Endometrial microvascular endothelial cells (primary cell): ENCODE data around the gene SEPTIN2. TPM values are rescaled to one million over a fixed set of nuclear protein-coding genes. Genes with fewer than 3 reads are reported as not detected.

ENCODE experiments used
- in situ Hi-C: cut with HindIII; loops from 2 replicates; pipeline ENCODE4 v1.10.0; 2017; ENCODE audit warnings: low sequenced_read_pairs, low pct_unique_long_range_greater_than_20kb; ENCODE audit errors: inconsistent ontology term
- total RNA-seq: library from RNA; depleted of rRNA; stranded (reverse); fragments of >200 nt; gene quantifications from one replicate; pipeline ENCODE4 v1.2.3, GENCODE V29; 2015; ENCODE audit errors: inconsistent ontology term

SEPTIN2 gene
- total RNA-seq, 1 donor from 2014 or later, result 384 TPM

DNA sequence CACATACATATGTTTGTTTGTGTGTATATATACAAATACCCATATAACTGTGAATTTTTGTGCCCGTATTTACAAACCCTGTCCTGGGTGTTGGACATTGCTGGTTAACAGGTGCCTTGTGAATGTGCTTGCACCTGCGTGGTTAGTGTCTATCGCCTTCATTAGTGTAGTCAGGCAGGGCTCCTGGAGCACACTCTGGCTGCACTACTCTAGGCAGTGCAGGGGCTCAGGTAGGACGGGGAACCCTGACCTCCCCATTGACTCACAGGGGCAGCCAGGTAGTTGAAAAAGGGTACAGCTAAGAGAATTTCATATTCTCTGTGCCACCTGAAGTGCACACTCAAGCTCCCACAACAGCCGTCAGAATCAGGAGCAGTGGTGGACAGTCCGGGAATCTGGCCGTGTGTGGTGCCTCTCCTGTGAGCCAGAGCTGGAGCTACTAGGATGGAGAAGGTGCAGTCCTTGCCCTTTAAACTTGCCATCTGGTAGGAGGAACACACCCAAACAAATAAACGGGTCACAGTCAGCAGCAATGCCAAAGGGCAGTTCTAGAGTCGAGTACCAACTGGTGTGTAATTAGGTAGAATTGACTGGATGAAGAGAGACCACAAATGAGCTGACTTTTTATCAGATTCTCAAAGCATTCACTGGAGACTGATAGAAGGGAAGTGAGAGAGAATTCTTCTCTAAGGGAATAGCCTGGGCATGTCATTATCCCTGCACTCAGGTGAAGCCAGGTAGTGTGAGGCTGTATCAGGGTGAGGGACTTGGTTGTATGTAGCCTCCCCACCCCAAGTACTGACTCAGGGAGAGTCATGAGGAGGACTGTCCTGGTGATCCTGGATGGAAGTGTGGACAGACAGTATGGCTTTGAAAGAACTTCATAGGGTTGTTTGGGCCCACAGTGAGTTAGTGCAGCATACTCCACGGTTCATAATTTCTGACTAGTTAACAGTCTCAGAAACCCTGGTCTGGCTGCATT lies 84.5 kb downstream of the SEPTIN2 start:
- in situ Hi-C loops, result no loop called here

Other genes starting within 250 kb of the SEPTIN2 start
- gene MTERF4, start 213.6 kb upstream of the SEPTIN2 start, total RNA-seq, result 37.3 TPM
- gene PASK, start 166.5 kb upstream of the SEPTIN2 start, total RNA-seq, result 4.1 TPM
- 83.4 TPM for gene PPP1R7, start 165.5 kb upstream of the SEPTIN2 start, total RNA-seq
- 0.19 TPM for gene ANO7, start 127.2 kb upstream of the SEPTIN2 start, total RNA-seq
- gene HDLBP, start 253 bp upstream of the SEPTIN2 start, total RNA-seq, result 354 TPM
- gene FARP2, start 40.4 kb downstream of the SEPTIN2 start, total RNA-seq, result 58.1 TPM
- gene STK25, start 192.7 kb downstream of the SEPTIN2 start, total RNA-seq, result 375 TPM
- gene BOK, start 242.8 kb downstream of the SEPTIN2 start, total RNA-seq, result 102 TPM